Measurements from ENCODE around the gene RBM17. TPM values are rescaled to one million over a fixed set of nuclear protein-coding genes. Genes with fewer than 3 reads are reported as not detected.
A peak's percentile ranks its signal among the peaks of the same experiment; 100 is the strongest.

The RBM17 gene
- total and polyA plus RNA-seq, 4 donors, result 48.2 to 149 (median 96.4) TPM

- H3K4me3 ChIP-seq (ENCODE audit: low read depth, low read length), result no peak overlapping the region
- H3K27me3 ChIP-seq (ENCODE audit: control insufficient read depth, insufficient read depth, low read length), result no peaks in the 10 kb centered on the region
- WGBS (ENCODE audit: insufficient coverage), result 100% methylated on average over 2 of the region's 3 CpGs
- H3K27ac ChIP-seq (ENCODE audit: low read depth, low read length), result no peak overlapping the region
- H3K4me1 ChIP-seq (ENCODE audit: control insufficient read depth, insufficient read depth, low read length), result no peaks in the 10 kb centered on the region
- no peaks in the 10 kb centered on the region for H3K9me3 ChIP-seq (ENCODE audit: control insufficient read depth, insufficient read depth, low read length)
- H3K36me3 ChIP-seq (ENCODE audit: control insufficient read depth, insufficient read depth, low read length), result no peaks in the 10 kb centered on the region
- DNase-seq (ENCODE audit: low read depth in 4 of 6, low spot score in 6 of 6), result no peak
Observed at GRCh38 chr10:6065406-6065805, 23.4 kb upstream of the RBM17 start.

DNA sequence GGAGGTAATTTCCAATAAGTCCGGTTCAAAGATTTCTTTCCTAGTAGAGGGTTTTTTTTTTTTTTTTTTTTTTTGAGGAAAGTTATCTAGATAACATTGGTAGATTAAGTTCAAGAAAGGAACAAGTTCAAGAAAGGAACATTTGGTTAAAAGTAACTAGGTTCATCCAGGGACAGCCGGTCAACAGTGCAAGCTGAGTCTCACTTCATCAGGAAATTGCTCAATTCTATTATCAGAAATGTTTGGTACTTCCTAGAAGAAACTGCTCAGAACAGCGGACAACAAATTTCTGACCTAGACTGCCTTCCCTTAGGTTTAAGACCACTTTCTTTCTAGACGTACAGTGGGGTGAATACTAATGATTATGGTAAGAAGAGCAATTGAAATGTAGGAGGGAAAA is 23.0 kb upstream of the RBM17 start:
- WGBS (ENCODE audit: insufficient coverage), result 83% methylated on average over 1 of the region's 4 CpGs
- Histone ChIP-seq H3K27ac (ENCODE audit: low read depth, low read length) (no peak overlapping the region), H3K36me3 (ENCODE audit: control insufficient read depth, insufficient read depth, low read length) (no peaks in the 10 kb centered on the region), H3K9me3 (ENCODE audit: control insufficient read depth, insufficient read depth, low read length) (no peaks in the 10 kb centered on the region), H3K4me3 (ENCODE audit: low read depth, low read length) (no peak overlapping the region), H3K27me3 (ENCODE audit: control insufficient read depth, insufficient read depth, low read length) (no peaks in the 10 kb centered on the region), H3K4me1 (ENCODE audit: control insufficient read depth, insufficient read depth, low read length) (no peaks in the 10 kb centered on the region)
- DNase-seq (ENCODE audit: low read depth in 4 of 6, low spot score in 6 of 6), result no peak

GRCh38 chr10:6067457-6067856 is 21.4 kb upstream of the RBM17 start:
- no peak overlapping the region for H3K27ac ChIP-seq (ENCODE audit: low read depth, low read length)
- no peaks in the 10 kb centered on the region for H3K27me3 ChIP-seq (ENCODE audit: control insufficient read depth, insufficient read depth, low read length)
- no peaks in the 10 kb centered on the region for H3K4me1 ChIP-seq (ENCODE audit: control insufficient read depth, insufficient read depth, low read length)
- H3K9me3 ChIP-seq (ENCODE audit: control insufficient read depth, insufficient read depth, low read length), result no peaks in the 10 kb centered on the region
- 72% methylated on average over 4 of the region's 4 CpGs for WGBS (ENCODE audit: insufficient coverage)
- H3K36me3 ChIP-seq (ENCODE audit: control insufficient read depth, insufficient read depth, low read length), result no peaks in the 10 kb centered on the region
- DNase-seq (ENCODE audit: low read depth in 4 of 6, low spot score in 6 of 6), result no peak
- no peak overlapping the region for H3K4me3 ChIP-seq (ENCODE audit: low read depth, low read length)

- H3K9me3 ChIP-seq (ENCODE audit: control insufficient read depth, insufficient read depth, low read length), result no peaks in the 10 kb centered on the region
- H3K27ac ChIP-seq (ENCODE audit: low read depth, low read length), result no peak overlapping the region
- 83% methylated on average over 2 of the region's 6 CpGs for WGBS (ENCODE audit: insufficient coverage)
- no peaks in the 10 kb centered on the region for H3K27me3 ChIP-seq (ENCODE audit: control insufficient read depth, insufficient read depth, low read length)
- no peaks in the 10 kb centered on the region for H3K4me1 ChIP-seq (ENCODE audit: control insufficient read depth, insufficient read depth, low read length)
- no peak for DNase-seq (ENCODE audit: low read depth in 4 of 6, low spot score in 6 of 6)
- H3K4me3 ChIP-seq (ENCODE audit: low read depth, low read length), result no peak overlapping the region
- no peaks in the 10 kb centered on the region for H3K36me3 ChIP-seq (ENCODE audit: control insufficient read depth, insufficient read depth, low read length)
Observed at GRCh38 chr10:6068006-6068405, 20.8 kb upstream of the RBM17 start.

- no peaks in the 10 kb centered on the region for H3K4me1 ChIP-seq (ENCODE audit: control insufficient read depth, insufficient read depth, low read length)
- H3K36me3 ChIP-seq (ENCODE audit: control insufficient read depth, insufficient read depth, low read length), result no peaks in the 10 kb centered on the region
- H3K9me3 ChIP-seq (ENCODE audit: control insufficient read depth, insufficient read depth, low read length), result no peaks in the 10 kb centered on the region
- 74% methylated on average over 3 of the region's 8 CpGs for WGBS (ENCODE audit: insufficient coverage)
- H3K27ac ChIP-seq (ENCODE audit: low read depth, low read length), result no peak overlapping the region
- no peaks in the 10 kb centered on the region for H3K27me3 ChIP-seq (ENCODE audit: control insufficient read depth, insufficient read depth, low read length)
- H3K4me3 ChIP-seq (ENCODE audit: low read depth, low read length), result no peak overlapping the region
- DNase-seq (ENCODE audit: low read depth in 4 of 6, low spot score in 6 of 6), result peak in 1 of 6 donors; percentile 18
Observed at GRCh38 chr10:6068422-6068821, 20.4 kb upstream of the RBM17 start.

DNA sequence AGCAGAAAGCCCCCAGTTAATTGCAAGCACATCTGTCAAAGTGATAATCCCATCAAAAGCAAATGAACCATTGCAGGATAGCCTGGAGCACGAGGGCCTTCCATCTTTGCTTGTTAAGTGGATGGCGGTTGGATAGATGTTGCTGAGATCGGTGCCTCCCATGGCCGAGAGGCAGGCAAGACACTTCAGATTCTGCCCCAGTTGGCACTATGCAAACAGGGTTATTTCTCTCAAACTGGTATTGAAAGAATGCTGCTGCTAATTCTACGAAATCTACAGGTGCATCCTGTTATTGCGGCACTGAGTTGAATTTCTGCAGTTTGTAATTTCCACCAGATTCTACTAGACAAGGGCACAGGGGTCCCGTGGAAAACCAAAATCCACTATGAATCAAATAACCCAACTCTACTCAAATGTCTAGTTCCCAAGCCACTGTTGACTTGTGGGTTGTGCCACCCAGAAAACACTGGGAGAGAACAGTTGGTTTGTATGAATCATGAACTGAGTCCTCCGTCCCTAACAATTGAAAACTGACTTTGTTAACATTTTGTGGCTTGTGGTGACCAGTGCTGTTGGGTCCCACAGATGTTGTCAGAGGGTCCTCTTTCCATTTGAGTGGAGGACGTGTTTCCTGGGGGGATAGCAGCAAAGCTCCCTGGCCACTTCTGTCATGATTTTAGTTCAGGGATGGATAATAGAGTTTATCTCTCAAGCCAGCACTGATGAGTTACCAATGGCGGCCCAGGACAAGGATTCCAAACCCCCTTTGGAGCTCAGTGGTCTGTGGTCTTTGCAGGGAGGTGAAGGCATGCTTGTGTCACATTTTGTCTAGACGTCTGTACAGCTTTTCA is 19.5 kb upstream of the RBM17 start:
- WGBS (ENCODE audit: insufficient coverage), result 75% methylated on average over 9 of the region's 11 CpGs
- H3K9me3 ChIP-seq (ENCODE audit: control insufficient read depth, insufficient read depth, low read length), result no peaks in the 10 kb centered on the region
- no peak overlapping the region for H3K27ac ChIP-seq (ENCODE audit: low read depth, low read length)
- no peaks in the 10 kb centered on the region for H3K36me3 ChIP-seq (ENCODE audit: control insufficient read depth, insufficient read depth, low read length)
- no peaks in the 10 kb centered on the region for H3K27me3 ChIP-seq (ENCODE audit: control insufficient read depth, insufficient read depth, low read length)
- DNase-seq (ENCODE audit: low read depth in 4 of 6, low spot score in 6 of 6), result peak in 1 of 6 donors; percentile 41
- no peak overlapping the region for H3K4me3 ChIP-seq (ENCODE audit: low read depth, low read length)
- no peaks in the 10 kb centered on the region for H3K4me1 ChIP-seq (ENCODE audit: control insufficient read depth, insufficient read depth, low read length)

DNA sequence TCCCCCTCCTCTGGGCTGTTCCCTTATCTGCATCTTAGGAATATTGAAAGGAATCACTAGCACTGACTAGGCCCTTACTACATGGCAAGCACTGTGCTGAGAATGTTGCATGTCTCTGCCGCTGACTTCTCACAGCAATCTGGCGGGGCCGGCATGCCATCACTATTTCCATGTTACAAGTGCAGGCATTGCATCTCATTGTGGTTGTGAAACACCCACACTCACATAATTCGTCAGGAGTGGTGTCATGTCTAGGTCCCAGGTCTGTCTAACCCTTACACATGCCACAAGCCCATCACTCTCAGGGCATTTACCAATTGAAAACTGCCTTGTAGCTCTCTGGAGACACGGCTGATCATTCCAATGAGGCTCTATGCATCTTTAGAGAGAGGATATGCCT is 18.2 kb upstream of the RBM17 start:
- DNase-seq (ENCODE audit: low read depth in 4 of 6, low spot score in 6 of 6), result no peak
- WGBS (ENCODE audit: insufficient coverage), result 92% methylated on average over 5 of the region's 5 CpGs
- Histone ChIP-seq H3K9me3 (ENCODE audit: control insufficient read depth, insufficient read depth, low read length) (no peaks in the 10 kb centered on the region), H3K27me3 (ENCODE audit: control insufficient read depth, insufficient read depth, low read length) (no peaks in the 10 kb centered on the region), H3K36me3 (ENCODE audit: control insufficient read depth, insufficient read depth, low read length) (no peaks in the 10 kb centered on the region), H3K27ac (ENCODE audit: low read depth, low read length) (no peak overlapping the region), H3K4me1 (ENCODE audit: control insufficient read depth, insufficient read depth, low read length) (no peaks in the 10 kb centered on the region), H3K4me3 (ENCODE audit: low read depth, low read length) (no peak overlapping the region)

DNA sequence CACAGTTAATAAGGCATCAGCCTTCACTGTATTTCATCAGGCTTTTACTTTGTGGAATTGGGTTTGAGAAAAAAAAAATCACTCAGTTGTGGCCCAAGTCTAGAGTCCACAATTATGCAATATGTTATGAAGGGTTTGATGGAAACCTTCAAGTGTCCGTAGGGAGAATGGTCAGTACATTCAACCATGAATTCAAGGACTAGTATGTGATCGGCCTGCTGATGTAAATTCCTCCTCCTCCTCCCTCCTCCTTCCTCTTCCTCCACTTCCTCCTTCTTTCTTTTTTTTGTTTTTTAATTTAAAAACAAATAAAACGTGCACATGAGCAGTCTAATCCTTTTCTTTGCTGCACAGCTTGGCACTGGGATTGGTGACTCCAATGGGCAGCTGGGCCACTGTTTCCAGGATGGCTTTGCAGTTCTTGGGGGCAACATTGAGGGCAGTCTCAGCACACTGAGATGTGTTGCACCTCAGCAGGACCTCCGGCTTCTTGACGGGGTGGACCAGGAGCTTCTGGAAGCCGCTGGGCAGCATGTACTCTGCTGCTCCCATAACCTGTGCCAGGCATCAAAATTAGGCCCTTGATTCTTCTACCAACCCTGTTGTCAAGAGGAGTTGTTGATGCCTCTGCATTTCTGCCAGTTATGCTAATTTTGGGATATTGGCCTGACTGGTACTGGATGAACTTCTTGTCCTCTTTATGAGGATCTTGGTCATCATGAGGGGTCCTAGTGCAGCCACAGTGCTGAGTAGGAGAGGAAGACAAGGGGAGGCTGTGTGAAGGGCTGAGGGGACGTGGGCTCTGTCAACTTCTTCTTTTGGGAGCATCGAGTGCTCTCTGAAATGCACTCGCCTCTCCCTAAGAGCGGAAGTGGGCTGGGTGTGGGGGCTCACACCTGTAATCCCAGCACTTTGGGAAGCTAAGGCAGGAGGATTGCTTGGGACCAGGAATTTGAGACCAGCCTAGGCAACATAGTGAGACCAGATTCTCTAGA is 17.4 kb upstream of the RBM17 start:
- no peaks in the 10 kb centered on the region for H3K9me3 ChIP-seq (ENCODE audit: control insufficient read depth, insufficient read depth, low read length)
- WGBS (ENCODE audit: insufficient coverage), result 78% methylated on average over 9 of the region's 10 CpGs
- H3K36me3 ChIP-seq (ENCODE audit: control insufficient read depth, insufficient read depth, low read length), result no peaks in the 10 kb centered on the region
- no peak overlapping the region for H3K27ac ChIP-seq (ENCODE audit: low read depth, low read length)
- no peak for DNase-seq (ENCODE audit: low read depth in 4 of 6, low spot score in 6 of 6)
- H3K4me3 ChIP-seq (ENCODE audit: low read depth, low read length), result no peak overlapping the region
- H3K27me3 ChIP-seq (ENCODE audit: control insufficient read depth, insufficient read depth, low read length), result no peaks in the 10 kb centered on the region
- H3K4me1 ChIP-seq (ENCODE audit: control insufficient read depth, insufficient read depth, low read length), result no peaks in the 10 kb centered on the region

DNA sequence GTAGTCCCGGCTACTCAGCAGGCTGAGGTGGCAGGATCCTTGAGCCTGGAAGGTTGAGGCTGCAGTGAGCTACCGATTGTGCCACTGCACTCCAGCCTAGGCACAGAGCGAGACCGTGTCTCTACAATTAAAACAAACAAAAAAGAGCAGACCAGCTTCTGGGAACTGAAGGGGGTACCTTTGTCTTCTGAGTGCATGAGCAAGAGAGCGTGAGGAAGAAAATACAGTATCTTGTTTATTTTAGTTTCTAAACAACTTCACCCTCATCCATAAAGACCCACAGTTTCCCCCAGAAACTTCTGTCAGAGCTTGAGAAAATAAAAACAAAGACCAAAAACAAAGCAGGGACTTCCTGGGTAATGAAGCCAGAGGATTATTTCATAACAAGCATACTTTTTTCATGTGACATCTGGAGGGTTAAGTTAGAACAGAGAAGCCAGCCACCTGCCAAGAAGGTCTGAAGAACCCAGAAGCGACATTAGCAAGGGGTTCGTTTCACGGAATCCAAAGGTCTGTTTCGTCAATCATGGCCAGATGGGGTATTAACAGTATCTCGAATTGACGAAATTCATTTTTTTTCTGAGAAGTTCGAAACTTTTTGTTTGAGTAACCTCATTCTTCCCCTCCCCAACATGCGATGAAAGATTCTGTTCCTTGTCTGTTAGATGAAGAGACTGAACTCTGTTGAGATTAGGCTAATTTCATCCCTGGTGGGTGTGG is 16.5 kb upstream of the RBM17 start:
- no peaks in the 10 kb centered on the region for H3K4me1 ChIP-seq (ENCODE audit: control insufficient read depth, insufficient read depth, low read length)
- H3K4me3 ChIP-seq (ENCODE audit: low read depth, low read length), result no peak overlapping the region
- 79% methylated on average over 4 of the region's 13 CpGs for WGBS (ENCODE audit: insufficient coverage)
- no peak overlapping the region for H3K27ac ChIP-seq (ENCODE audit: low read depth, low read length)
- H3K9me3 ChIP-seq (ENCODE audit: control insufficient read depth, insufficient read depth, low read length), result no peaks in the 10 kb centered on the region
- H3K36me3 ChIP-seq (ENCODE audit: control insufficient read depth, insufficient read depth, low read length), result no peaks in the 10 kb centered on the region
- H3K27me3 ChIP-seq (ENCODE audit: control insufficient read depth, insufficient read depth, low read length), result no peaks in the 10 kb centered on the region
- DNase-seq (ENCODE audit: low read depth in 4 of 6, low spot score in 6 of 6), result no peak
